ENCODE measurements around the gene TIGD1.

DNA sequence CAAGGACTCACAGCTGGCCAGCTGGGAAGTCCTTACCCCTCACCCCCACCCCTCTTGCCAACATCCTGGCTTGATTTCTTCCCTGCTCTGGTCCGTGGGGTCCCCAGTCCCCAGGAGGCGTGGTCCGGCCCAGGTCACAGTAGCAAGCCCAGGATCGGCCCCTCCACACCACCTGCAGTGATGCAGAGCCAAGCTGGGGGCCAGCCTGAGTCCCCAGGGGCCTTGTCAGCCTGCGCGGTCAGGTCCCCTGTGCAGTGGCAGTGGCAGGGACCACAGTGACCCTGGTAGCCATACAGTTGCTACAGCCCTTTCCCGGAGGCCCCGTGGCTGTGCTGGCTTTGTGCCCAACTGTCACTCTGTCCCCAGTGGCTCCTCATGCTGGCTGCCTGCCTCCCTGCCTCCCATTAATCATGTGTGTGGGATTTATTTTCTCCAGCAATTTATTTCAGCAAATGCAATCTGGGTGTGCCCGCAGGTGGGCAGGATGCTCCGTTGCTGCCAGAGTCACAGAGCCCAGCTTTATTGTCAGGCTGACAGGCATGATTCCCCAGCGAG lies 38.9 kb downstream of the TIGD1 start:
- TF ChIP-seq, protein P1, sequence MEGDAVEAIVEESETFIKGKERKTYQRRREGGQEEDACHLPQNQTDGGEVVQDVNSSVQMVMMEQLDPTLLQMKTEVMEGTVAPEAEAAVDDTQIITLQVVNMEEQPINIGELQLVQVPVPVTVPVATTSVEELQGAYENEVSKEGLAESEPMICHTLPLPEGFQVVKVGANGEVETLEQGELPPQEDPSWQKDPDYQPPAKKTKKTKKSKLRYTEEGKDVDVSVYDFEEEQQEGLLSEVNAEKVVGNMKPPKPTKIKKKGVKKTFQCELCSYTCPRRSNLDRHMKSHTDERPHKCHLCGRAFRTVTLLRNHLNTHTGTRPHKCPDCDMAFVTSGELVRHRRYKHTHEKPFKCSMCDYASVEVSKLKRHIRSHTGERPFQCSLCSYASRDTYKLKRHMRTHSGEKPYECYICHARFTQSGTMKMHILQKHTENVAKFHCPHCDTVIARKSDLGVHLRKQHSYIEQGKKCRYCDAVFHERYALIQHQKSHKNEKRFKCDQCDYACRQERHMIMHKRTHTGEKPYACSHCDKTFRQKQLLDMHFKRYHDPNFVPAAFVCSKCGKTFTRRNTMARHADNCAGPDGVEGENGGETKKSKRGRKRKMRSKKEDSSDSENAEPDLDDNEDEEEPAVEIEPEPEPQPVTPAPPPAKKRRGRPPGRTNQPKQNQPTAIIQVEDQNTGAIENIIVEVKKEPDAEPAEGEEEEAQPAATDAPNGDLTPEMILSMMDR (IDR thresholded peaks at IDR 0.05): no peak
- TF ChIP-seq FOXM1 (IDR thresholded peaks at IDR 0.05; ENCODE audit: low read depth) (no peak), SMC3 (IDR thresholded peaks at IDR 0.05; ENCODE audit: low read depth, low read length) (no peak), YY1 (IDR thresholded peaks at IDR 0.05; ENCODE audit: low read depth) (no peak), RAD21 (IDR thresholded peaks at IDR 0.05; ENCODE audit: low read length) (no peak), RFX5 (IDR thresholded peaks at IDR 0.05; ENCODE audit: low read length) (no peak), RXRA (IDR thresholded peaks at IDR 0.05; ENCODE audit: borderline replicate concordance, low read depth) (no peak), USF1 (IDR thresholded peaks at IDR 0.05; ENCODE audit: borderline replicate concordance, low read depth) (no peak), CHD2 (IDR thresholded peaks at IDR 0.05; ENCODE audit: low read length, partially characterized antibody) (no peak), JUND (IDR thresholded peaks at IDR 0.05) (no peak)
- TF ChIP-seq, protein P2, sequence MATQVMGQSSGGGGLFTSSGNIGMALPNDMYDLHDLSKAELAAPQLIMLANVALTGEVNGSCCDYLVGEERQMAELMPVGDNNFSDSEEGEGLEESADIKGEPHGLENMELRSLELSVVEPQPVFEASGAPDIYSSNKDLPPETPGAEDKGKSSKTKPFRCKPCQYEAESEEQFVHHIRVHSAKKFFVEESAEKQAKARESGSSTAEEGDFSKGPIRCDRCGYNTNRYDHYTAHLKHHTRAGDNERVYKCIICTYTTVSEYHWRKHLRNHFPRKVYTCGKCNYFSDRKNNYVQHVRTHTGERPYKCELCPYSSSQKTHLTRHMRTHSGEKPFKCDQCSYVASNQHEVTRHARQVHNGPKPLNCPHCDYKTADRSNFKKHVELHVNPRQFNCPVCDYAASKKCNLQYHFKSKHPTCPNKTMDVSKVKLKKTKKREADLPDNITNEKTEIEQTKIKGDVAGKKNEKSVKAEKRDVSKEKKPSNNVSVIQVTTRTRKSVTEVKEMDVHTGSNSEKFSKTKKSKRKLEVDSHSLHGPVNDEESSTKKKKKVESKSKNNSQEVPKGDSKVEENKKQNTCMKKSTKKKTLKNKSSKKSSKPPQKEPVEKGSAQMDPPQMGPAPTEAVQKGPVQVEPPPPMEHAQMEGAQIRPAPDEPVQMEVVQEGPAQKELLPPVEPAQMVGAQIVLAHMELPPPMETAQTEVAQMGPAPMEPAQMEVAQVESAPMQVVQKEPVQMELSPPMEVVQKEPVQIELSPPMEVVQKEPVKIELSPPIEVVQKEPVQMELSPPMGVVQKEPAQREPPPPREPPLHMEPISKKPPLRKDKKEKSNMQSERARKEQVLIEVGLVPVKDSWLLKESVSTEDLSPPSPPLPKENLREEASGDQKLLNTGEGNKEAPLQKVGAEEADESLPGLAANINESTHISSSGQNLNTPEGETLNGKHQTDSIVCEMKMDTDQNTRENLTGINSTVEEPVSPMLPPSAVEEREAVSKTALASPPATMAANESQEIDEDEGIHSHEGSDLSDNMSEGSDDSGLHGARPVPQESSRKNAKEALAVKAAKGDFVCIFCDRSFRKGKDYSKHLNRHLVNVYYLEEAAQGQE (IDR thresholded peaks at IDR 0.05; ENCODE audit: low read depth, low read length): no peak
